HepG2 (cell line): ENCODE data around the gene AP4S1. TPM values are rescaled to one million over a fixed set of nuclear protein-coding genes. Genes with fewer than 3 reads are reported as not detected.

Source experiments
- ARID3A ChIP-seq: IDR thresholded peaks from 2 replicates; pipeline ENCODE4 v1.6.1; 2012; ENCODE audit warnings: low read depth, low read length, improper control_type of control experiment
- CC2D1A ChIP-seq: sonication (generic); formaldehyde crosslinking; IDR thresholded peaks from 2 replicates; pipeline ENCODE4 v1.8.1; 2023; ENCODE audit warnings: mild to moderate bottlenecking, missing genetic modification reagents
- CHCHD3 ChIP-seq: sonication (generic); formaldehyde crosslinking; IDR thresholded peaks from 2 replicates; pipeline ENCODE4 v1.8.0; 2022; ENCODE audit warnings: mild to moderate bottlenecking, missing genetic modification reagents, moderate library complexity
- DNMT1 ChIP-seq: sonication (generic); formaldehyde crosslinking; IDR thresholded peaks from 2 replicates; pipeline ENCODE4 v1.5.1; 2020; ENCODE audit warnings: mild to moderate bottlenecking, missing genetic modification reagents
- HINFP ChIP-seq: sonication (generic); formaldehyde crosslinking; IDR thresholded peaks from 2 replicates; pipeline ENCODE4 v1.4.0; 2020; ENCODE audit warnings: low read depth, mild to moderate bottlenecking, missing genetic modification reagents
- MLX ChIP-seq: IDR thresholded peaks from 2 replicates; pipeline ENCODE4 v1.6.1; 2016
- NFKBIZ ChIP-seq: IDR thresholded peaks from 2 replicates; pipeline ENCODE4 v1.6.1; 2018; ENCODE audit warnings: missing genetic modification reagents, missing compliant biosample characterization
- NONO ChIP-seq, 2 experiments: fragments of 450-650 bp in 1 of 2; sonication (generic) in 1 of 2; formaldehyde crosslinking in 1 of 2; IDR thresholded peaks in 1 of 2; conservative IDR thresholded peaks in 1 of 2; 2 replicates each; pipeline versions ENCODE4 v1.6.1 to v1.8.0; 2017 to 2022; ENCODE audit warnings: mild to moderate bottlenecking in 1 of 2, missing genetic modification reagents in 1 of 2, moderate library complexity in 1 of 2
- PHF8 ChIP-seq: sonication (generic); formaldehyde crosslinking; IDR thresholded peaks from 2 replicates; pipeline ENCODE4 v1.5.0; 2020; ENCODE audit warnings: missing genetic modification reagents
- PLRG1 ChIP-seq: fragments of 450-650 bp; conservative IDR thresholded peaks from 2 replicates; pipeline ENCODE4 v1.6.1; 2016
- RBFOX2 ChIP-seq: fragments of 200-400 bp; formaldehyde crosslinking; IDR thresholded peaks from 2 replicates; pipeline ENCODE4 v1.6.1; 2017; ENCODE audit warnings: low read depth, mild to moderate bottlenecking, low read length
- SOX13 ChIP-seq, 3 experiments: fragments of 450-650 bp in 1 of 3; sonication (generic) in 1 of 3; formaldehyde crosslinking in 1 of 3; IDR thresholded peaks in 2 of 3; conservative IDR thresholded peaks in 1 of 3; 2 replicates each; pipeline versions ENCODE4 v1.5.0 to v1.6.1; 2016 to 2020; ENCODE audit warnings: antibody characterized with exemption in 1 of 3, mild to moderate bottlenecking in 1 of 3, missing compliant biosample characterization in 1 of 3, missing genetic modification reagents in 1 of 3, moderate library complexity in 1 of 3
- STAT6 ChIP-seq: sonication (generic); formaldehyde crosslinking; IDR thresholded peaks from 2 replicates; pipeline ENCODE4 v1.4.0; 2020; ENCODE audit warnings: missing genetic modification reagents, mild to moderate bottlenecking, borderline replicate concordance
- THAP8 ChIP-seq: sonication (generic); formaldehyde crosslinking; IDR thresholded peaks from 2 replicates; pipeline ENCODE4 v1.5.1; 2020; ENCODE audit warnings: missing genetic modification reagents, mild to moderate bottlenecking, borderline replicate concordance
- ZBTB38 ChIP-seq: sonication (generic); formaldehyde crosslinking; IDR thresholded peaks from 2 replicates; pipeline ENCODE4 v1.5.1; 2020; ENCODE audit warnings: mild to moderate bottlenecking, missing genetic modification reagents
- ZFYVE20 ChIP-seq: sonication (generic); formaldehyde crosslinking; IDR thresholded peaks from 2 replicates; pipeline ENCODE4 v1.8.0; 2023; ENCODE audit warnings: low read depth, mild to moderate bottlenecking, moderate library complexity, missing genetic modification reagents, borderline replicate concordance
- ZNF263 ChIP-seq: sonication (generic); formaldehyde crosslinking; IDR thresholded peaks from 2 replicates; pipeline ENCODE4 v1.4.0; 2020; ENCODE audit warnings: missing genetic modification reagents
- ZNF670 ChIP-seq: sonication (generic); formaldehyde crosslinking; IDR thresholded peaks from 2 replicates; pipeline ENCODE4 v1.8.0; 2022; ENCODE audit warnings: mild to moderate bottlenecking, missing genetic modification reagents, borderline replicate concordance
- ZNF704 ChIP-seq: sonication (generic); formaldehyde crosslinking; IDR thresholded peaks from 2 replicates; pipeline ENCODE4 v1.8.1; 2023; ENCODE audit warnings: mild to moderate bottlenecking, inconsistent platforms, moderate library complexity, missing genetic modification reagents, borderline replicate concordance
- polyA plus RNA-seq, 8 experiments: library from polyadenylated mRNA; depleted of rRNA in 3 of 8; stranded (reverse) in 7 of 8; unstranded in 1 of 8; fragments of >200 nt; fragmentation: Illumina TruSeq in 4 of 8; extraction: Trizol in 4 of 8; gene quantifications; 2 replicates each; pipeline versions ENCODE4 v1.2.1 to v1.2.3, GENCODE V29; 2011 to 2016; ENCODE audit warnings: low read depth in 4 of 8, missing spikeins in 1 of 8, mixed read lengths in 1 of 8; ENCODE audit not compliant: insufficient read depth in 1 of 8
- total RNA-seq, 5 experiments: library from RNA; depleted of rRNA; stranded (reverse); fragments of >200 nt; fragmentation: Illumina TruSeq; extraction: Trizol; gene quantifications; 2 replicates each; pipeline ENCODE4 v1.2.3, GENCODE V29; 2016; ENCODE audit warnings: low read depth in 1 of 5

Gene AP4S1
- total and polyA plus RNA-seq, 2 of the 13 experiments (the other 11 are each of a cell fraction or from before 2014, with no cell fraction given): 3.9 to 21.1 TPM

GRCh38 chr14:31025367-31026076 is at the start of gene AP4S1 (continued):
- peak; percentile 86; the same call in 1 of the 2 replicates for TF ChIP-seq HINFP
- peak; percentile 16; the same call in 1 of the 2 replicates for TF ChIP-seq ZNF263 (CRISPR knock-in tag)
- no peak for TF ChIP-seq STAT6 (CRISPR knock-in tag)
- peak; percentile 77; the same call in 1 of the 2 replicates for TF ChIP-seq DNMT1 (CRISPR knock-in tag)
- TF ChIP-seq ZBTB38 (CRISPR knock-in tag): no peak; the same call in 1 of the 2 replicates
- TF ChIP-seq SOX13 (IDR thresholded peaks at IDR 0.05): 0 out of 2 replicates have a peak, but pooled peaks have one; percentile 30
- TF ChIP-seq SOX13 (CRISPR knock-in tag; conservative IDR thresholded peaks at IDR 0.05 in 1 of 2, IDR thresholded peaks at IDR 0.05 in 1 of 2): peak in 1 of 2 experiments; percentile 48; a peak in 2 of 4 replicates
- 0 out of 2 replicates have a peak, but pooled peaks have one; percentile 18 for TF ChIP-seq THAP8 (CRISPR knock-in tag)
- no peak for TF ChIP-seq NONO (IDR thresholded peaks at IDR 0.05)
- TF ChIP-seq NONO (CRISPR knock-in tag; conservative IDR thresholded peaks at IDR 0.05): no peak
- TF ChIP-seq PHF8 (CRISPR knock-in tag): peak; percentile 94
- TF ChIP-seq ZNF670: peak; percentile 83
- TF ChIP-seq CHCHD3 (CRISPR knock-in tag): no peak
- TF ChIP-seq ZNF704 (CRISPR knock-in tag): peak; percentile 89; the same call in 1 of the 2 replicates
- no peak for TF ChIP-seq PLRG1
- TF ChIP-seq CC2D1A (CRISPR knock-in tag): 0 out of 2 replicates have a peak, but pooled peaks have one; percentile 72
- TF ChIP-seq MLX (CRISPR knock-in tag): no peak; the same call in none of the 2 replicates
- TF ChIP-seq NFKBIZ (CRISPR knock-in tag): peak; percentile 60; the same call in 1 of the 2 replicates
- no peak for TF ChIP-seq RBFOX2
- peak; percentile 76; the same call in 1 of the 2 replicates for TF ChIP-seq ZFYVE20
- TF ChIP-seq ARID3A: no peak
